ENCODE measurements around the gene PALLD.
A peak's percentile ranks its signal among the peaks of the same experiment; 100 is the strongest.

Gene PALLD

DNA sequence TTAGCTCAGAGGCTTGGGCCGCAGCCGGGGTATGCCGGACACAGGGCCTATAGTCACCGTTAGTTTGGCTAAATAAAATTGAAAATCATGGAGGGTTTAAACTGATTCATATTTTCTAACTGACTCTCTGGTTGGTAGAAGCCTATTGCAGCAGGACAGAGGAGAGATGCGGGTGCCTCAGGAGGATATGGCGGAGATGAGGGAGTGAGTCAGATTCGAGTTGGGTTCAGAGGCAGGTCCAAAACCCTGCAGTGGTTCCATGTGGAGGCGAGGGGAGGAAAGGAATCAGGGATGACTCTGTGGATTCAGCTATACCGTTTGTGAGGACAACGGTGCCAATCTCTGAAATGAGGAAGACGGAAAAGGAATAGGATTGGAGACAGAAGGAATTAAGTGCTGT lies 176.6 kb downstream of the PALLD start (continued):
- TF ChIP-seq KLF7 (tag by site-specific recombination; IDR thresholded peaks at IDR 0.05; ENCODE audit: borderline replicate concordance), result no peak
- TF ChIP-seq SP3 (tag by site-specific recombination; IDR thresholded peaks at IDR 0.05), result no peak
- TF ChIP-seq ZNF629 (tag by site-specific recombination; IDR thresholded peaks at IDR 0.05), result no peak
- no peak for TF ChIP-seq ZNF639 (tag by site-specific recombination; IDR thresholded peaks at IDR 0.05)

DNA sequence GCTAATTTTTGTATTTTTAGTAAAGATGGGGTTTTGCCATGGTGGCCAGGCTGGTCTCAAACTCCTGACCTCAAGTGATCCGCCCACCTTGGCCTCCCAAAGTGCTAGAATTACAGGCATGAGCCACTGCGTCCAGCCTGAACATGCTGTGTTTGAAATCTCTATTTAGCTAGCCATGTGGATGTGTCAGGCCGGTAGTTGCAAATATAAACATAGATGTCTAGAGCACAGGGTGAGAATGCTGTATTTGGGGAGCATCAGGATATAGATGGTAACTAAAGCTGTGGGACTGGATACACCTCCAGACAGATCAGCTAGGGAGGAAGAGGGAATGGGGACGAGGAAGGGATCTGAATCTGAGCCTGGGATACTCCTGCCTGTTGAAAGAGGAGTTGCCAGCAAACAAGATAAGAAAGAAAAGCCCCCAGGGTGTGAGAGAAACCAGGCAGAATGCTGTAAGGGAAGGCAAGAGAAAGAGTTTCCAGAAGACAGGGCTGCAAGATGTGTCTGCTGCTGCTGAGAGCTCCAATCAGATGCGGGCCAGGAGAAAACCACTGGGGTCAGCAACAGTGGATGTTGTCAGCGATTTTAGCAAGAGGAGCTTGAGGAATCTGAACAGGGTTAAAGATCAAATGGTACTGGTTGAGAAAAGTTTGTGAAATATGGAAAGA lies 177.4 kb downstream of the PALLD start:
- H3K36me3 ChIP-seq (ENCODE audit: control insufficient read depth in 2 of 2, insufficient read depth in 1 of 2, low read length in 2 of 2), result peaks cover 0 to 3% of the 10 kb centered on the region in 2 experiments; a peak in 1 of 3 replicates
- POLR2A ChIA-PET, result interaction anchor here (1.3 kb wide), 1 partner anchor 158 kb away, joined by 4 read pairs; no protein-coding TSS in a partner anchor
- CTCF ChIA-PET, result interaction anchor here (0.5 to 1.6 kb wide), 6 partner anchors 8 to 1157 kb away, joined by 3 to 6 read pairs (median 4); no protein-coding TSS in a partner anchor
- H3K4me1 ChIP-seq (ENCODE audit: control insufficient read depth, insufficient read depth, low read length), result peaks cover 10% of the 10 kb centered on the region
- no peaks in the 10 kb centered on the region for H3K9me3 ChIP-seq (ENCODE audit: control insufficient read depth, insufficient read depth, low read depth, low read length)
- TF ChIP-seq WT1 (tag by site-specific recombination; IDR thresholded peaks at IDR 0.05), result peak; percentile 80
- TF ChIP-seq MYNN (tag by site-specific recombination; IDR thresholded peaks at IDR 0.05; ENCODE audit: borderline replicate concordance), result no peak
- no peak overlapping the region for H3K4me3 ChIP-seq (ENCODE audit: low read depth, low read length)
- H3K27ac ChIP-seq (ENCODE audit: extremely low read depth, low read depth, low read length), result peak overlapping the region; percentile 12; the same call in 1 of the 2 replicates

- ChIA-PET POLR2A (interaction anchor here (1.3 kb wide), 1 partner anchor 157 kb away, joined by 4 read pairs; no protein-coding TSS in a partner anchor), CTCF (interaction anchor here (0.9 to 1.6 kb wide), 3 partner anchors 9 to 89 kb away, joined by 3 to 6 read pairs (median 4); no protein-coding TSS in a partner anchor)
- Histone ChIP-seq H3K36me3 (ENCODE audit: control insufficient read depth in 2 of 2, insufficient read depth in 1 of 2, low read length in 2 of 2) (peaks cover 0 to 3% of the 10 kb centered on the region in 2 experiments; a peak in 1 of 3 replicates), H3K4me3 (ENCODE audit: low read depth, low read length) (no peak overlapping the region), H3K27ac (ENCODE audit: extremely low read depth, low read depth, low read length) (peak overlapping the region; percentile 12; the same call in 1 of the 2 replicates), H3K4me1 (ENCODE audit: control insufficient read depth, insufficient read depth, low read length) (peaks cover 10% of the 10 kb centered on the region), H3K9me3 (ENCODE audit: control insufficient read depth, insufficient read depth, low read depth, low read length) (no peaks in the 10 kb centered on the region)
- TF ChIP-seq ZNF837 (tag by site-specific recombination; IDR thresholded peaks at IDR 0.05) (no peak), ZBTB11 (tag by site-specific recombination; conservative IDR thresholded peaks at IDR 0.05; ENCODE audit: low read depth) (peak; percentile 39; the same call in 1 of the 2 replicates), FEZF1 (tag by site-specific recombination; IDR thresholded peaks at IDR 0.05) (peak; percentile 45), GLIS1 (tag by site-specific recombination; IDR thresholded peaks at IDR 0.05) (peak; percentile 75), GFI1B (tag by site-specific recombination; IDR thresholded peaks at IDR 0.05) (no peak), ZNF18 (tag by site-specific recombination; IDR thresholded peaks at IDR 0.05) (peak; percentile 63; the same call in 1 of the 2 replicates), MZF1 (tag by site-specific recombination; IDR thresholded peaks at IDR 0.05; ENCODE audit: borderline replicate concordance) (no peak), ZNF701 (tag by site-specific recombination; IDR thresholded peaks at IDR 0.05) (no peak), ZNF221 (tag by site-specific recombination; IDR thresholded peaks at IDR 0.05; ENCODE audit: borderline replicate concordance) (no peak), ZNF366 (tag by site-specific recombination; conservative IDR thresholded peaks at IDR 0.05) (peak; percentile 23; the same call in 1 of the 2 replicates), WT1 (tag by site-specific recombination; IDR thresholded peaks at IDR 0.05) (0 out of 2 replicates have a peak, but pooled peaks have one; percentile 28), ZNF843 (tag by site-specific recombination; IDR thresholded peaks at IDR 0.05) (peak; percentile 43; the same call in 1 of the 2 replicates)
- TF ChIP-seq, protein P1, sequence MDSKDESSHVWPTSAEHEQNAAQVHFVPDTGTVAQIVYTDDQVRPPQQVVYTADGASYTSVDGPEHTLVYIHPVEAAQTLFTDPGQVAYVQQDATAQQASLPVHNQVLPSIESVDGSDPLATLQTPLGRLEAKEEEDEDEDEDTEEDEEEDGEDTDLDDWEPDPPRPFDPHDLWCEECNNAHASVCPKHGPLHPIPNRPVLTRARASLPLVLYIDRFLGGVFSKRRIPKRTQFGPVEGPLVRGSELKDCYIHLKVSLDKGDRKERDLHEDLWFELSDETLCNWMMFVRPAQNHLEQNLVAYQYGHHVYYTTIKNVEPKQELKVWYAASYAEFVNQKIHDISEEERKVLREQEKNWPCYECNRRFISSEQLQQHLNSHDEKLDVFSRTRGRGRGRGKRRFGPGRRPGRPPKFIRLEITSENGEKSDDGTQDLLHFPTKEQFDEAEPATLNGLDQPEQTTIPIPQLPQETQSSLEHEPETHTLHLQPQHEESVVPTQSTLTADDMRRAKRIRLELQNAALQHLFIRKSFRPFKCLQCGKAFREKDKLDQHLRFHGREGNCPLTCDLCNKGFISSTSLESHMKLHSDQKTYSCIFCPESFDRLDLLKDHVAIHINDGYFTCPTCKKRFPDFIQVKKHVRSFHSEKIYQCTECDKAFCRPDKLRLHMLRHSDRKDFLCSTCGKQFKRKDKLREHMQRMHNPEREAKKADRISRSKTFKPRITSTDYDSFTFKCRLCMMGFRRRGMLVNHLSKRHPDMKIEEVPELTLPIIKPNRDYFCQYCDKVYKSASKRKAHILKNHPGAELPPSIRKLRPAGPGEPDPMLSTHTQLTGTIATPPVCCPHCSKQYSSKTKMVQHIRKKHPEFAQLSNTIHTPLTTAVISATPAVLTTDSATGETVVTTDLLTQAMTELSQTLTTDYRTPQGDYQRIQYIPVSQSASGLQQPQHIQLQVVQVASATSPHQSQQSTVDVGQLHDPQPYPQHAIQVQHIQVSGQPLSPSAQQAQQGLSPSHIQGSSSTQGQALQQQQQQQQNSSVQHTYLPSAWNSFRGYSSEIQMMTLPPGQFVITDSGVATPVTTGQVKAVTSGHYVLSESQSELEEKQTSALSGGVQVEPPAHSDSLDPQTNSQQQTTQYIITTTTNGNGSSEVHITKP (tag by site-specific recombination; IDR thresholded peaks at IDR 0.05), result peak; percentile 47
These were observed 178.0 kb downstream of the PALLD start for GRCh38 chr4:168674866-168675265.

Measured in HEK293 (cell line).